Mononuclear cell (primary cell): Measurements from ENCODE around the gene EHF. TPM values are rescaled to one million over a fixed set of nuclear protein-coding genes. Genes with fewer than 3 reads are reported as not detected.

Experiments used
- H3K27me3 ChIP-seq: 2 replicates; pipeline ENCODE4 v1.6.0; 2011; ENCODE audit warnings: low read length, control low read depth; ENCODE audit not compliant: insufficient read depth
- H3K4me1 ChIP-seq: 2 replicates; pipeline ENCODE4 v1.5.1; 2011; ENCODE audit warnings: mild to moderate bottlenecking, low read length, control low read depth; ENCODE audit not compliant: insufficient read depth
- H3K4me3 ChIP-seq: 2 replicates; pipeline ENCODE4 v1.5.1; 2011; ENCODE audit warnings: mild to moderate bottlenecking, low read length, moderate library complexity
- H3K9me3 ChIP-seq: 2 replicates; pipeline ENCODE4 v1.5.1; 2011; ENCODE audit warnings: low read depth, mild to moderate bottlenecking, control low read depth, low read length
- total RNA-seq: library from RNA; depleted of rRNA; stranded (reverse); fragments of >200 nt; gene quantifications from one replicate; pipeline ENCODE4 v1.2.3, GENCODE V29; 2012

EHF gene
- total RNA-seq, 1 donor, result 0.10 TPM

- no peaks in the 10 kb centered on the region for H3K9me3 ChIP-seq
- H3K27me3 ChIP-seq, result peaks cover 12% of the 10 kb centered on the region
- peaks cover 19% of the 10 kb centered on the region for H3K4me1 ChIP-seq
- H3K4me3 ChIP-seq, result no peak overlapping the region
Observed at GRCh38 chr11:34595391-34595790, 25.5 kb upstream of the EHF start.

- Histone ChIP-seq H3K4me3 (no peak overlapping the region), H3K4me1 (peaks cover 19% of the 10 kb centered on the region), H3K27me3 (peaks cover 11% of the 10 kb centered on the region), H3K9me3 (no peaks in the 10 kb centered on the region)
Observed at GRCh38 chr11:34595960-34596644, 24.8 kb upstream of the EHF start.

- Histone ChIP-seq H3K27me3 (no peaks in the 10 kb centered on the region), H3K9me3 (no peaks in the 10 kb centered on the region), H3K4me3 (no peak overlapping the region), H3K4me1 (peaks cover 5% of the 10 kb centered on the region)
Observed at GRCh38 chr11:34599406-34599945, 21.4 kb upstream of the EHF start.

- H3K4me3 ChIP-seq, result no peak overlapping the region
- H3K9me3 ChIP-seq, result no peaks in the 10 kb centered on the region
- no peaks in the 10 kb centered on the region for H3K27me3 ChIP-seq
- H3K4me1 ChIP-seq, result peaks cover 5% of the 10 kb centered on the region
Observed at GRCh38 chr11:34600339-34601084, 20.4 kb upstream of the EHF start.

- H3K4me1 ChIP-seq, result peaks cover 10% of the 10 kb centered on the region
- H3K4me3 ChIP-seq, result no peak overlapping the region
- H3K9me3 ChIP-seq, result no peaks in the 10 kb centered on the region
- no peaks in the 10 kb centered on the region for H3K27me3 ChIP-seq
Observed at GRCh38 chr11:34601085-34601444, 19.8 kb upstream of the EHF start.

- Histone ChIP-seq H3K9me3 (no peaks in the 10 kb centered on the region), H3K4me1 (peaks cover 12% of the 10 kb centered on the region), H3K27me3 (no peaks in the 10 kb centered on the region), H3K4me3 (no peak overlapping the region)
Observed at GRCh38 chr11:34601609-34602008, 19.3 kb upstream of the EHF start.

GRCh38 chr11:34602245-34602644, 18.6 kb upstream of the EHF start:
- H3K9me3 ChIP-seq, result no peaks in the 10 kb centered on the region
- no peaks in the 10 kb centered on the region for H3K27me3 ChIP-seq
- H3K4me1 ChIP-seq, result peaks cover 12% of the 10 kb centered on the region
- H3K4me3 ChIP-seq, result no peak overlapping the region

- Histone ChIP-seq H3K4me3 (no peak overlapping the region), H3K9me3 (no peaks in the 10 kb centered on the region), H3K4me1 (peaks cover 12% of the 10 kb centered on the region), H3K27me3 (no peaks in the 10 kb centered on the region)
Observed at GRCh38 chr11:34603129-34604001, 17.5 kb upstream of the EHF start.

GRCh38 chr11:34604145-34604544, 16.7 kb upstream of the EHF start:
- peaks cover 11% of the 10 kb centered on the region for H3K4me1 ChIP-seq
- no peak overlapping the region for H3K4me3 ChIP-seq
- H3K9me3 ChIP-seq, result no peaks in the 10 kb centered on the region
- H3K27me3 ChIP-seq, result no peaks in the 10 kb centered on the region

- Histone ChIP-seq H3K9me3 (no peaks in the 10 kb centered on the region), H3K27me3 (no peaks in the 10 kb centered on the region), H3K4me3 (no peak overlapping the region), H3K4me1 (peaks cover 8% of the 10 kb centered on the region)
Observed at GRCh38 chr11:34604911-34605310, 16.0 kb upstream of the EHF start.

- H3K4me3 ChIP-seq, result no peak overlapping the region
- peaks cover 8% of the 10 kb centered on the region for H3K4me1 ChIP-seq
- no peaks in the 10 kb centered on the region for H3K9me3 ChIP-seq
- no peaks in the 10 kb centered on the region for H3K27me3 ChIP-seq
Observed at GRCh38 chr11:34605481-34606325, 15.2 kb upstream of the EHF start.

GRCh38 chr11:34606326-34607120, 14.4 kb upstream of the EHF start:
- Histone ChIP-seq H3K4me1 (peaks cover 8% of the 10 kb centered on the region), H3K27me3 (no peaks in the 10 kb centered on the region), H3K9me3 (no peaks in the 10 kb centered on the region), H3K4me3 (no peak overlapping the region)

GRCh38 chr11:34609187-34609751, 11.6 kb upstream of the EHF start:
- Histone ChIP-seq H3K27me3 (no peaks in the 10 kb centered on the region), H3K4me3 (no peak overlapping the region), H3K4me1 (peaks cover 24% of the 10 kb centered on the region), H3K9me3 (no peaks in the 10 kb centered on the region)
